GM12878 (cell line): Measurements from ENCODE around the gene JPT1. TPM values are rescaled to one million over a fixed set of nuclear protein-coding genes. Genes with fewer than 3 reads are reported as not detected.

Source experiments
- CBX5 ChIP-seq: sonication (generic); IDR thresholded peaks from 2 replicates; pipeline ENCODE4 v1.6.1; 2016; ENCODE audit warnings: low read depth, moderate library complexity, mild to moderate bottlenecking, inconsistent platforms
- CUX1 ChIP-seq: IDR thresholded peaks from 2 replicates; pipeline ENCODE4 v1.6.1; 2012; ENCODE audit warnings: improper control_type of control experiment, low read depth, low read length; ENCODE audit not compliant: insufficient replicate concordance
- E4F1 ChIP-seq: fragments of 450-650 bp; IDR thresholded peaks from 2 replicates; pipeline ENCODE4 v1.6.1; 2018; ENCODE audit warnings: borderline replicate concordance, mild to moderate bottlenecking; ENCODE audit not compliant: partially characterized antibody
- PKNOX1 ChIP-seq: fragments of 450-650 bp; IDR thresholded peaks from 2 replicates; pipeline ENCODE4 v1.6.1; 2016; ENCODE audit warnings: mild to moderate bottlenecking
- ZBTB11 ChIP-seq: fragments of 450-650 bp; formaldehyde crosslinking; IDR thresholded peaks from 2 replicates; pipeline ENCODE4 v1.5.0; 2022; ENCODE audit warnings: mild to moderate bottlenecking, missing genetic modification characterization
- polyA plus RNA-seq, 11 experiments: library from polyadenylated mRNA; depleted of rRNA in 4 of 11; unstranded in 6 of 11; stranded (reverse) in 5 of 11; fragments of >200 nt; fragmentation: Nextera tagmentation in 4 of 11; fragmentation: Illumina TruSeq in 1 of 11; extraction: Ambion mirVana in 4 of 11; extraction: Trizol in 1 of 11; gene quantifications; 1 replicate in 1 of 11; 2 replicates in 10 of 11; pipeline versions ENCODE4 v1.2.1 to v1.2.3, GENCODE V29; 2011 to 2016; ENCODE audit warnings: inconsistent platforms in 2 of 11, missing spikeins in 2 of 11, low read depth in 1 of 11
- total RNA-seq, 4 experiments: library from RNA; depleted of rRNA in 3 of 4; stranded (reverse); fragments of >200 nt in 3 of 4; fragmentation: Illumina TruSeq in 1 of 4; extraction: Trizol in 1 of 4; gene quantifications; 2 replicates each; pipeline versions ENCODE4 v1.2.1 to v1.2.3, GENCODE V29; 2013 to 2021

The JPT1 gene
- total and polyA plus RNA-seq, 10 of the 15 experiments (the other 5 are each of a cell fraction or from before 2014, with no cell fraction given): 79.7 to 651 (median 323) TPM

GRCh38 chr17:75108193-75108592, 46.1 kb downstream of the JPT1 start (continued):
- no peak for TF ChIP-seq CUX1
- no peak for TF ChIP-seq E4F1
- TF ChIP-seq PKNOX1: no peak
- TF ChIP-seq ZBTB11 (CRISPR knock-in tag): no peak
- no peak for TF ChIP-seq CBX5
- TF ChIP-seq, all 136 proteins: peak for 0
